A673 (cell line): ENCODE data around the gene CIB2. TPM values are rescaled to one million over a fixed set of nuclear protein-coding genes. Genes with fewer than 3 reads are reported as not detected.

Experiments used
- BruUV-seq: library from RNA; stranded (reverse); fragments of 400-500 nt; replicated peaks from 2 replicates; lab custom pipeline; 2021; lab: Mats Ljungman, UMichigan
- CTCF ChIA-PET: fragments of 300-600 bp; sonication (Branson Sonifier 250); formaldehyde crosslinking; loops from one replicate; lab custom pipeline; 2022; ENCODE audit warnings: antibody characterized with exemption; lab: Charles Lee
- POLR2A ChIA-PET: fragments of 300-600 bp; sonication (Branson Sonifier 250); formaldehyde crosslinking; loops from one replicate; lab custom pipeline; 2022; ENCODE audit warnings: antibody characterized with exemption; ENCODE audit not compliant: low non-redundant PET; lab: Charles Lee
- DNase-seq: peaks from one replicate; pipeline ENCODE4 v3.0.0-alpha.2; 2015; ENCODE audit warnings: low spot score
- H3K27ac ChIP-seq: fragments of 200-600 bp; sonication (generic); 2 replicates; pipeline ENCODE4 v1.5.1; 2016; ENCODE audit warnings: mixed run types, low read depth, mild to moderate bottlenecking, mixed read lengths, antibody characterized with exemption, low read length; ENCODE audit not compliant: poor library complexity, severe bottlenecking
- H3K27me3 ChIP-seq: fragments of 200-600 bp; sonication (generic); replicated peaks from 2 replicates; pipeline ENCODE4 v1.6.1; 2017; ENCODE audit warnings: mixed run types, low read depth, mild to moderate bottlenecking, mixed read lengths, antibody characterized with exemption, low read length; ENCODE audit not compliant: insufficient read depth, poor library complexity
- H3K36me3 ChIP-seq: fragments of 200-600 bp; sonication (generic); 2 replicates; pipeline ENCODE4 v1.6.1; 2016; ENCODE audit warnings: mixed run types, mild to moderate bottlenecking, mixed read lengths, antibody characterized with exemption, low read length; ENCODE audit not compliant: insufficient read depth, poor library complexity, severe bottlenecking
- H3K4me1 ChIP-seq: fragments of 200-600 bp; sonication (generic); 2 replicates; pipeline ENCODE4 v1.6.1; 2017; ENCODE audit warnings: mixed run types, mild to moderate bottlenecking, mixed read lengths, antibody characterized with exemption, low read length; ENCODE audit not compliant: insufficient read depth, poor library complexity, severe bottlenecking
- H3K4me3 ChIP-seq: fragments of 200-600 bp; sonication (generic); 2 replicates; pipeline ENCODE4 v1.5.1; 2016; ENCODE audit warnings: low read depth, mixed run types, mild to moderate bottlenecking, mixed read lengths, low read length; ENCODE audit not compliant: poor library complexity, severe bottlenecking
- H3K9me3 ChIP-seq: fragments of 200-600 bp; sonication (generic); 2 replicates; pipeline ENCODE4 v1.6.1; 2016; ENCODE audit warnings: mixed run types, low read depth, mild to moderate bottlenecking, mixed read lengths, antibody characterized with exemption, low read length; ENCODE audit not compliant: poor library complexity, severe bottlenecking
- EZH2 ChIP-seq: fragments of 200-600 bp; sonication (generic); IDR thresholded peaks from 2 replicates; pipeline ENCODE4 v1.6.1; 2017; ENCODE audit warnings: borderline replicate concordance, low read depth, mild to moderate bottlenecking, mixed read lengths, antibody characterized with exemption, low read length; ENCODE audit not compliant: poor library complexity, severe bottlenecking
- intact Hi-C: fragments of 100-400 bp; cut with micrococcal nuclease; formaldehyde crosslinking; loops from one replicate; pipeline ENCODE4 v1.10.0; 2022; ENCODE audit not compliant: unreplicated experiment
- total RNA-seq: library from RNA; stranded (reverse); gene quantifications from 2 replicates; pipeline ENCODE4 v1.2.3, GENCODE V29; 2021
- TF ChIP-seq, protein P1 (sequence below): fragments of 300-800, 200-600 bp; sonication (generic); conservative IDR thresholded peaks from 2 replicates; pipeline ENCODE4 v1.5.1; 2017; ENCODE audit warnings: low read depth, mild to moderate bottlenecking, antibody characterized with exemption, low read length, moderate library complexity, mixed read lengths

The CIB2 gene
- total RNA-seq, 1 experiment from 2014 or later = 2.1 TPM

DNA sequence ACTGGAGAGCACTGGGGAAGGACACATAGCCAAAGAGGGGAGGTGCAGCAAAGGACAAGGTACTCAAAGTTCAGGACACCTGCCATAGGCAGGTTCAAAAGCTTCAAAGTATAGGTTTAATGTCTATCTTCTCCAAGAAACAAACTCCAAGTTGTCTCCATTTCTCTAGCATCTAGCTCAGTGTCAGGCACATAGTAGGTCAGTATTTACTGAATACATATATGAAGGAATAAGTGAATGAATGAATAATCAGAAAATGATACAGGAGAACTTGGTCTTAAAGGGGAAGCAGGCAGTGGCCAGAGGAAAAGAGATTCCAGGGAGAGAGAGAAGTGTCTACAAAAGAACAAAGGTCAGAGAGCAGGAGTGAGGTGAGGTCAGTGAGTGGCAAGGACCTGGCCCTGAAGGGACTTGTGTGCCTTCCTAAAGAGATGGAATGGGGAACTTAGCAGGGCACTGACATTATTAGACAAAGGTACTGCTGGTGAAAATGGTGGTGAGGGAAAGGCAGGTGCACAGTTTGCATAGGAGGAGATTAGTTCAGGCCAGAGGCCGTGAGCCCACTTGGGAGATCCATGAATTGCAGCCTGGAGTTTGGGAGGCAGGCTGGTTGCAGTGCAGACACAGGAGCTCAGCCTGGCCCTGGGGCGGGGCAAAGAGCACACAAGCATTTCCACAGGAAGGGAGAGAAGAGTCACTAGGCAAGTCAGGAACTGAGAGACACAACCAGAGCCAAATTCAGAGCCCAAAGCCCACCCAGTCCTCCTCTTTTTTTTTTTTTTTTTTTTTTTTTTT lies 75.1 kb downstream of the CIB2 start:
- no peak for DNase-seq
- CTCF ChIA-PET = interaction anchor here (0.6 kb wide), 1 partner anchor 35 kb away, joined by 3 read pairs; no protein-coding TSS in a partner anchor
- H3K36me3 ChIP-seq = no peaks in the 10 kb centered on the region
- no peak overlapping the region for H3K27ac ChIP-seq
- no peaks in the 10 kb centered on the region for H3K9me3 ChIP-seq
- H3K4me1 ChIP-seq = peaks cover 22% of the 10 kb centered on the region
- no peak for TF ChIP-seq EZH2
- TF ChIP-seq, protein P1, sequence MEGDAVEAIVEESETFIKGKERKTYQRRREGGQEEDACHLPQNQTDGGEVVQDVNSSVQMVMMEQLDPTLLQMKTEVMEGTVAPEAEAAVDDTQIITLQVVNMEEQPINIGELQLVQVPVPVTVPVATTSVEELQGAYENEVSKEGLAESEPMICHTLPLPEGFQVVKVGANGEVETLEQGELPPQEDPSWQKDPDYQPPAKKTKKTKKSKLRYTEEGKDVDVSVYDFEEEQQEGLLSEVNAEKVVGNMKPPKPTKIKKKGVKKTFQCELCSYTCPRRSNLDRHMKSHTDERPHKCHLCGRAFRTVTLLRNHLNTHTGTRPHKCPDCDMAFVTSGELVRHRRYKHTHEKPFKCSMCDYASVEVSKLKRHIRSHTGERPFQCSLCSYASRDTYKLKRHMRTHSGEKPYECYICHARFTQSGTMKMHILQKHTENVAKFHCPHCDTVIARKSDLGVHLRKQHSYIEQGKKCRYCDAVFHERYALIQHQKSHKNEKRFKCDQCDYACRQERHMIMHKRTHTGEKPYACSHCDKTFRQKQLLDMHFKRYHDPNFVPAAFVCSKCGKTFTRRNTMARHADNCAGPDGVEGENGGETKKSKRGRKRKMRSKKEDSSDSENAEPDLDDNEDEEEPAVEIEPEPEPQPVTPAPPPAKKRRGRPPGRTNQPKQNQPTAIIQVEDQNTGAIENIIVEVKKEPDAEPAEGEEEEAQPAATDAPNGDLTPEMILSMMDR = no peak
- no peaks in the 10 kb centered on the region for H3K27me3 ChIP-seq
- POLR2A ChIA-PET = no interaction called here
- H3K4me3 ChIP-seq = no peak overlapping the region
- intact Hi-C loops = no loop called here
- BruUV-seq = no TSS peak

- Histone ChIP-seq H3K9me3 (no peaks in the 10 kb centered on the region), H3K4me3 (no peak overlapping the region), H3K36me3 (no peaks in the 10 kb centered on the region), H3K4me1 (peaks cover 31% of the 10 kb centered on the region), H3K27me3 (no peaks in the 10 kb centered on the region), H3K27ac (no peak overlapping the region)
- TF ChIP-seq, protein P1 = no peak
- no peak for TF ChIP-seq EZH2
- BruUV-seq = no TSS peak
- ChIA-PET CTCF (no interaction called here), POLR2A (no interaction called here)
- DNase-seq = no peak
- intact Hi-C loops = no loop called here
Observed at GRCh38 chr15:78054966-78055365, 76.3 kb downstream of the CIB2 start.

Other genes with a start within 250 kb of the CIB2 start
- gene TBC1D2B, start 53.7 kb downstream of the CIB2 start, total RNA-seq = 26.0 and 29.4 TPM in 2 replicates
- gene SH2D7, start 38.9 kb downstream of the CIB2 start, total RNA-seq = not detected in 2 replicates
- 83.8 and 112 TPM in 2 replicates for gene IDH3A, start 17.9 kb upstream of the CIB2 start, total RNA-seq
- gene ACSBG1, start 103.1 kb upstream of the CIB2 start, total RNA-seq = 0.35 and 0.45 TPM in 2 replicates
- 12.0 and 15.7 TPM in 2 replicates for gene DNAJA4, start 133.1 kb upstream of the CIB2 start, total RNA-seq
- gene SKIC8, start 168.2 kb upstream of the CIB2 start, total RNA-seq = 55.5 and 57.9 TPM in 2 replicates
- 57.1 and 61.2 TPM in 2 replicates for gene CRABP1, start 208.9 kb upstream of the CIB2 start, total RNA-seq